ENCODE data around the gene SHCBP1L. TPM values are rescaled to one million over a fixed set of nuclear protein-coding genes. Genes with fewer than 3 reads are reported as not detected.

SHCBP1L gene

DNA sequence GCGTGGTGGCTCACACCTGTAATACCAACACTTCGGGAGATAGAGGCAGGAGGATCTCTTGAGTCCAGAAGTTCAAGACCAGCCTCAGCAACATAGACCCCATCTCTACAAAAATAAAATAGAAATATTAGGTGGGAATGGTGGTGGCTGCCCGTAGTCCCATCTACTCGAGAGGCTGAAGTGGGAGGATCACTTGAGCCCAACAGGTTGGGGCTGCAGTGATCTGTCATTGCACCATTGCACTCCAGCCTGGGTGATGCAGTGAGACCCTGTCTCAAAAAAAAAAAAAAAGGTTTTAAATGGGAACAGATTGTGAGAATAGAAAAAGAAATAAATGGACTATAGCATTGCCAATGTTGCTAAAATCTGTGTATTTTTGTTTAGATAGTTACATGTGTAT is 102.6 kb downstream of the SHCBP1L start:
- Histone ChIP-seq H3K23ac (ENCODE audit: low read depth, low read length, poor library complexity) (no peak overlapping the region), H3K9ac (ENCODE audit: low read depth, low read length, poor library complexity) (no peak overlapping the region), H3K27me3 (ENCODE audit: control insufficient read depth in 3 of 3, insufficient read depth in 3 of 3, low read depth in 1 of 3, low read length in 3 of 3) (no peaks in the 10 kb centered on the region), H2AFZ (ENCODE audit: low read length) (no peak overlapping the region), H2BK12ac (ENCODE audit: low read length) (no peak overlapping the region), H3K14ac (ENCODE audit: low read length) (no peak overlapping the region), H3K9me3 (replicated peaks in 1 of 2; ENCODE audit: control insufficient read depth in 2 of 2, insufficient read depth in 1 of 2, low read depth in 1 of 2, low read length in 2 of 2) (no peaks in the 10 kb centered on the region), H2BK120ac (ENCODE audit: low read depth, low read length) (no peak overlapping the region), H4K91ac (ENCODE audit: low read depth, low read length, poor library complexity) (no peak overlapping the region), H2BK15ac (ENCODE audit: low read length) (no peak overlapping the region), H3K4me3 (ENCODE audit: low read length in 2 of 2) (no peak overlapping the region), H3K4ac (ENCODE audit: low read length) (no peak overlapping the region), H3K18ac (ENCODE audit: low read length) (no peak overlapping the region), H3K36me3 (replicated peaks in 1 of 2; ENCODE audit: control insufficient read depth in 2 of 2, insufficient read depth in 2 of 2, low read length in 2 of 2) (peaks cover 29 to 100% of the 10 kb centered on the region in 2 donors), H2BK5ac (ENCODE audit: low read length) (no peak overlapping the region), H2AK5ac (ENCODE audit: low read depth, low read length) (no peak overlapping the region), H3K27ac (replicated peaks; ENCODE audit: low read length) (no peak overlapping the region), H4K8ac (ENCODE audit: low read depth, low read length) (no peak overlapping the region), H3K4me1 (ENCODE audit: control insufficient read depth in 2 of 2, insufficient read depth in 1 of 2, low read depth in 1 of 2, low read length in 2 of 2) (peaks cover 0 to 2% of the 10 kb centered on the region in 2 donors), H3K4me2 (ENCODE audit: insufficient read depth, low read length, poor library complexity, severe bottlenecking) (no peak overlapping the region), H3K79me1 (ENCODE audit: low read depth, low read length) (no peaks in the 10 kb centered on the region)
- no CpG with 5 or more reads among the region's 4 CpGs for WGBS, 2 donors (ENCODE audit: extremely low coverage in 2 of 2, insufficient read length in 2 of 2, insufficient replicate concordance in 1 of 2)
- no peak for DNase-seq (ENCODE audit: low spot score)

Small RNAs within 50 kb of the gene (small RNA-seq; reads per million reads assigned to genes)
- gene HMGN1P4 (ENCODE audit: insufficient read depth) (not detected), gene RNU6-41P (ENCODE audit: insufficient read depth) (not detected)
